Hepatic stellate cell (primary cell): ENCODE measurements around the gene PPIE.
"Not testable (repeated sequence)": the region's sequence is repeated elsewhere in the genome, so short reads cannot be mapped to it uniquely, and the experiment has no call there.

Experiments used
- DNase-seq: peaks from one replicate; pipeline ENCODE4 v3.0.0; 2011; ENCODE audit warnings: low spot score

Gene PPIE

GRCh38 chr1:39758556-39759435, 20.1 kb downstream of the PPIE start:
- no peak for DNase-seq

- DNase-seq, result no peak
Measured at GRCh38 chr1:39759436-39759726, 20.7 kb downstream of the PPIE start.

- DNase-seq, result no peak
Measured at GRCh38 chr1:39760074-39761008, 21.7 kb downstream of the PPIE start.

GRCh38 chr1:39761016-39761415, 22.3 kb downstream of the PPIE start:
- DNase-seq, result no peak

DNA sequence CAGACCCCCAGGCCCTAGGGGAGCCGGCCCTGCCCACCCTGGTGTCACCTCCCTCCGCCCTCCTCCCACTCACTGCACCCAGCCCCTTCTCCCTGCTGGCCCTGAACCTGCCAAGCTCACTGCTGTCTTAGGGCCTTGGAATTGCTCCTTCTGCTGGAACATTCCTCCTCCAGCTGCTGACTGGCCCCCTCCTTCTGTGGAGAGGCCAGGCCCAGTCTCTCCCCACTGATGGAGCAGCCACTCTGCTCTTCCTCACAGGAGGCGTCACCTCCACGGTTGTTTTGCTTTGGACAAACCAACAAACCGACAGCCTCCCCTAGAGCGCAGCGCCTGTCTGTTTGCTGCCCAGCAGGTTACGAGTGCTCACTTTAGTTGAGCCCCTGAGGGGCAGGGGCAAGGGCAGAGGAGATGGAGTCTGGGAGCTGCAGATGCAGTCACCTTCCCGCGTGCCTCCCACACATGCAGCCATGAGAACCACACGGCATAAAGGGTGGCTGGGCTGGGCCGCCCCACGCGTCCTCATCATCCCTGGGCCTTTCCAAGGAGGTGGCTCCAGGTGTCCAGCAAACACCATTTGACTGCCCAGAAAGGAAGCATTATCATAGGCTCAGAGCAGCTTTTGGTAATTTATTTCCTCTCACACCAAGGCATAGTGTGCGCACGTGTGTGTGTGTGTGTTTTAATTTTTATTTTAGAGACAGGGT, 23.0 kb downstream of the PPIE start:
- no peak for DNase-seq

DNA sequence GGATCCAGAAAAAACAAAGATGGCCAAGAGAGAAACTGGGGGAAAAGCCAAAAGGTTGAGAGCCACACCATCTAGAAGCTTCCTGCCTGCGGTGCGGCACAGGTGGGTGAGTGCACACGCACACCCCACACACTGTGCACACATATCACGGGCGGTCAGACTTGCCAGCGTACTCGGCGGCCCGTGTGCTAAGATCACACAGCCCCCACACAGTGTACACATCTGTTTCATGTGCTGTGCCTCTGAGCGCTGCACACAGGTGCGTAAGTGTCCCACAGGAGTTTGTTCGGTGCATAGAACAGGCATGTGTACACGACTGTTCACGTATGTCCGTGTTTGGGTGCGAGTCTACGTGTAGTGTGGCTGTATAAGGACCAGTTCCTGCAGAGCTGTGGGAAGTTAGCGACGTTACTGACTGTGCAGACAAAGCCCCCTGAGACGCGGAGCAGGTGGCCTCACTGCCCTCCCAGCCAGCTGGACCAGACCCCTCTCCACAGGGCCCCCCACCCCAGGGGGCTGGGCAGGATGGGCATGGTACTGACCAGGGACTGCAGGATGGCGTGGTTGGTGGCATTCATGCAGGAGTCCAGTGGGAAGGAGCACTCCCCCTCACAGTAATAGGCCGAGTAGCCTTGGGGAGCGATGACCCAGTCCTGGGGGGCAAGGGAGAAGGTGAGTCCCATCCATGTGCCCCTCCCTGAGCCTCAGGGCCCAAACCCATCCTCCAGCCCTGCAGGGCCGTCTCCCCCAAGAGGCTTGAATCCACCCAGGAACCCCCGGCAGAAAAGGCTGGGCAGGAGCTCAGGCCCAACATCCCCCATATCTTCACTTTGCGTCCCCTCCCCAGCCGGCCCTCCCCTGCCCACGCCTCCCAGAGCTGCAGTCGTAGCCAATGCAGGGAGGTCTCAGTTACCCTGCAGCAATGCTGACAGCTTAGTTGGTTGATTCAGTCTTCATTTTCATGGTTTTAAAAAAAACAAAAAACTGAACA, 24.2 kb downstream of the PPIE start:
- DNase-seq, result no peak

GRCh38 chr1:39763619-39764374, 25.1 kb downstream of the PPIE start:
- DNase-seq, result not testable (repeated sequence)

DNA sequence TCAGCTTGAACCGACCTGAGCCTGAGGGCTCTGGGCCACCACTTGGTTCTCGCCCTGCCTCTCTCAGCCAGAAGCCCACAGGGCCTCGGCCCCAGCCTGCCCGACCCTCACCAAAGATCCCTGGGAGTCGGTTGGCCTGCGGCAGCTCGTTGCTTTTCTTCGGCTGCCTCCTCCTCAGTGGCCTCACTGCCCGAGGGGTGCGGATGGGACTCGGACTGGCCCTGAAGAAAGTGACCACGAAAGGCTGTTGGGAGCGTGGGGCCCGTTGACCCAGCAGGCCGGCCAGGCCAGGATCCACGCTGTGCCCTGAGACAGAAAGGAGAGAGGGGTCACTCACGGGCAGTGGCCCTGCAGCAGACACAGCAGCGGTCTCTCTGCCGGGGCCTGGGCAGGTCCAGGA, 25.8 kb downstream of the PPIE start:
- not testable (repeated sequence) for DNase-seq

- DNase-seq, result not testable (repeated sequence)
Measured at GRCh38 chr1:39766466-39766865, 27.8 kb downstream of the PPIE start.

DNA sequence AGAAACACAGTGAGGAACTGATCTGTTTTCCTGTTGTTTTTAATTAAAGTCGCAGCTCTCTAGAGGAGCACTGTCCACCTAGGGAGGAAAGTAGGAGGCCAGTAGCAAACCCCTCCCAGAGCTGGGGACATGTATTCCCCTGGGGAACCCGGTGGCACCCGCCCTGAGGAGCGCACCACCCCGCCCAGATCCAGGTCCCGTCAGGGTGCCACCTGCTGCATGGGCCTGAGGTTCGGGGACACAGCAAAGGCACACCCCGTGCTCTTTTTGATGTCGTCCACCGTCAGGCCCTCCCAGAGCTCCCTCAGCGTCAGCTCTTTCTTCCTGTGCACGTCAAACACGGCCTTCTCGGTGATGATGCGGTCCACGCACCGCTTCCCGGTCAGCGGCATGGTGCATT, 30.8 kb downstream of the PPIE start:
- DNase-seq, result not testable (repeated sequence)

GRCh38 chr1:39770100-39771021, 31.7 kb downstream of the PPIE start:
- DNase-seq, result peak; percentile 36

DNA sequence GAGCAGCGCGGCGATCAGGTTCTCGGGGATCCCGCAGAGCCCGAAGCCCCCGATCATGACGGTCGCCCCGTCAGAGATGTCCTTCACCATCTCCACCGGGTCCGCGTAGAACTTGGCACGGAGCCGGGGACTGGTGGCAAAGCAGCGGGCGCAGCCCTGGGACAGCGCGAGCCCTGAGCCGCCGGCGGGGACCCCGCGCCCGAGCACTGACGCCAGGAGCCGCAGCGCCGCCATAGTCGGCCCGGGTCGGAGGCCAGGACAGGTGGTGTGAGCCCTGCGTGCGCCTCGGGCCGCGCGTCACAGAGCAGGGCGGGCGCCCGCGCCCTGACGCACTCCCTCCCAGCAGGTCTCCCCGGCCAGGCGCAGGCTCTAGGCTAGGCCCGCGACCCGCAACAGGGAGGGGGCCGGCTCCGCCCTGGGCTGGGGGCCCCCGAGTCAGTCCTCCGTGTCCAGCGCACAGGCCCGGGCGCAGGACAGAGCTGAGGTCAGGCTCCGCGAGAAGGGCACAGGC, 32.4 kb downstream of the PPIE start, which contains the start of gene OXCT2:
TSS of gene OXCT2 (minus strand) at position 327 of the 511 bp plus-strand sequence. CDS start at position 234, 93 bp downstream.
- not testable (repeated sequence) for DNase-seq

DNA sequence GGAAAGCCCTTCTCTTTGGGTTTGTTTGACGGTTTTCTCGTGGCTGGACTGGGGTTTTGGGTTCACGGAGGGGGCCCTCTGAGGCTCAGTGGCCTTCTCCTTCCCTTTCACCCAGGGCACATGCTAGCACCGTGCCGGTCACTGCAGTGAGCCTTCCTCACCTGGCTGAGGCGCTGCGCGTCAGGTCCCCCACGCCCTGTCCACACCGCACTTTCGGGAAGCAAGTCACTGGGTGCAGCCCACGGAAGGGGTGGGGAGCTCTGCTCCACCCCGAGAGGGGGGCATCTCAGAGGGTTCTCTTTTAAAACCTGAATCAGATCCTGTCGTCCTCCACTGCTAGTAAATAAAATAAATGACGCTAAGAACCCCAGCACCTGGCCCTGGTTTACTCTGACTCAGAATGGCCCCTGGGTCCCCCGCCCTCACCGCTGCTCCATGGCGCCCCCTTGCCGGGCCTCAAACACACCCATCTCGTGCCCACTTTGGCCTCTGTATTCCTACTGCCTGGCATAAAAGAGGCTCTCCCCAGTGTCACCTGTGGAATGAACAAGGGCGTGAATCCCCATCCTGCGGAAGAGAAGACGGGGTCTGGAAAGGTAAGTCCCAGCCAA, 34.8 kb downstream of the PPIE start:
- not testable (repeated sequence) for DNase-seq

DNA sequence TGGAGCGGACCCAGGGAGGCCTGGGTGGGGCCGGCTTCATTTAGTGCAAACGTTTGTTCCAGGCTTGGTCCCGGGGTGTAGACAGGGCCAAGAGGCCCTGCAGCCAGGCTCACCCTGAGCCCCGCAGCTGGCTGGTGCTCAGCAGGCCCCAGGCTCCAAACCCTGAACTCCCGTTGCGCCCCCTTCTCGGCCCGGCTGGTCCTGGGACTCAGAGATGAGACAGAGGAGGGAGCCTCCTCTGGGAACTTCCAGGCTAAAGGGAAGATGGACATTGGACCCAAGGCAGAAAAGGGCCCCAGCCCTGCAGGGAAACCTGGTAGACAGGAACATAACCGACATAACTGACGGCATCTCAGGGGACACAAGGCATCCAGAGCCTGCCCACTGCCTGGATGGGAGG, 36.5 kb downstream of the PPIE start:
- DNase-seq, result not testable (repeated sequence)

GRCh38 chr1:39775676-39776399, 37.2 kb downstream of the PPIE start:
- not testable (repeated sequence) for DNase-seq

DNA sequence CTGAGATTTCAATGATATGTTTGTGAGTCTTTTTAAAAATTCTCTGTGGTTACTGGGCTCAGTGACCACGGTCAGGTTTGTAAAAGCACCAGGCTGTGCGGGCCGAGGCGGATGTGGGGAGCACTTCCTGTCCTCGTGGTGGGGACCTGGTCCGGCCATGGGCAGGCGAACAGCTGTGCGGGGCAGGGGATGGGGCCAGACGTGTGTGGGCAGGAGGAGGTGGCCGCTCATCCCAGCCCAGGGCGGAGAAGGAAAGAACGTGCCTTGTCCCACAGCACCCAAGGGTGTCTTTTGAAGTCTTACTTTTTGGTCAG, 37.7 kb downstream of the PPIE start:
- no peak for DNase-seq

DNA sequence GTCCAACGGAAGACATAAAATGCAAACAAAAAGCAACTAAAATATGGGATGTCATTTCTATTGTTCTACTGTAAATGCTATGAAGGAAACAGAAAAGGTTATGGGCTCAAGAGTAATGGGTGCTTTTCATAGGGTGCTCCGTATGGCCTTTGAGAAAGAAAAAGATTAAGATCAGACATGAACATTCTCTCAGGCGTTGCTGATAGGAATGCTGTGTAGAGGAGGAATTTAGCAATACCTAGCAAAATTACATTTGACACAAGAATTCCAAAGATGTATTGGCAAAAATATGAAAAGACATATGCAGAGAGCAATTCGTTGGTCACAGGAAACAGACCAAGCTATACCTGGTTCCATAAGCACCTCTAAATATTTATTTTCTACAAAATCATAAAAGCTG, 38.2 kb downstream of the PPIE start:
- DNase-seq, result no peak

DNA sequence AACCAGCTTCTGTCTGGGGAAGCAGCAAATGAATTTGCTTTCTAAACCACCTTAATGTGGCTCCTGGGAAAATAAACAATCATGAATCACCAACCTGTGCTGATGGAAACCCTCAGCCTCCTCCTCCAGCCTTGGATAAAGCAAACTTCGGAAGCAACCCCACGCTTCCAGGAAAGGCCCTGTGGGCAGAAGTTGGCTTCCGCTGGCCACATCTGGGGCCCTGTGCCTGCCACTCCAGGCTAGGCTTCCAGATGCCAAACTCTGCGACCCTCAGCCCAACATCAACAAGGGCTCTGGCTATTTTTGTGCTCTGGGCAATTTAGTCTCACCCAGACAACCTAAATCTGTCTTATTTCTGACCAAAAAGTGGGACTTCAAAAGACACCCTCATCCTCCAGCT, 38.6 kb downstream of the PPIE start:
- DNase-seq, result no peak
